Activated CD4-positive, alpha-beta T cell treated with anti-CD3 and anti-CD28 coated beads, Interleukin-2, amount 10 ng/mL, durations not matched to agents 7 days and 5 days (primary cell): ENCODE measurements around the gene PIK3R5. TPM values are rescaled to one million over a fixed set of nuclear protein-coding genes. Genes with fewer than 3 reads are reported as not detected.
A peak's percentile ranks its signal among the peaks of the same experiment; 100 is the strongest.
"Not testable (repeated sequence)": the region's sequence is repeated elsewhere in the genome, so short reads cannot be mapped to it uniquely, and the experiment has no call there.

Experiments used
- CTCF ChIA-PET: fragments of 350-600 bp; sonication (Branson Sonifier 250); formaldehyde crosslinking; loops from one replicate; lab custom pipeline; 2021; ENCODE audit warnings: antibody characterized with exemption; lab: Charles Lee
- POLR2A ChIA-PET: fragments of 350-600 bp; sonication (Branson Sonifier 250); formaldehyde crosslinking; loops from one replicate; lab custom pipeline; 2021; ENCODE audit warnings: antibody characterized with exemption; lab: Charles Lee
- DNase-seq: peaks from one replicate; pipeline ENCODE4 v3.0.0-alpha.2; 2020
- H3K27ac Mint-ChIP-seq: one replicate; pipeline ENCODE4 v1.8.0; 2021; ENCODE audit warnings: mild to moderate bottlenecking, moderate library complexity, mixed read lengths
- H3K27me3 Mint-ChIP-seq: one replicate; pipeline ENCODE4 v1.8.0; 2021; ENCODE audit warnings: mixed read lengths
- H3K36me3 Mint-ChIP-seq: one replicate; pipeline ENCODE4 v1.8.0; 2021; ENCODE audit warnings: low read depth, mixed read lengths
- H3K4me1 Mint-ChIP-seq: one replicate; pipeline ENCODE4 v1.8.0; 2021; ENCODE audit warnings: mixed read lengths
- H3K4me3 Mint-ChIP-seq: one replicate; pipeline ENCODE4 v1.8.0; 2021; ENCODE audit warnings: mild to moderate bottlenecking, moderate library complexity, mixed read lengths
- H3K9me3 Mint-ChIP-seq: one replicate; pipeline ENCODE4 v1.8.0; 2021; ENCODE audit warnings: mixed read lengths
- total RNA-seq, 2 experiments: library from RNA; stranded (reverse); gene quantifications; one replicate each; pipeline ENCODE4 v1.2.3, GENCODE V29; 2021

The PIK3R5 gene
- total RNA-seq, 2 experiments from 2014 or later = 73.4 to 77.6 TPM

- ChIA-PET POLR2A (no interaction called here), CTCF (interaction anchor here (0.6 to 1.0 kb wide), 2 partner anchors 13 to 355 kb away, joined by 3 to 4 read pairs; no protein-coding TSS in a partner anchor)
- H3K27ac Mint-ChIP-seq = no peak overlapping the region
- H3K4me1 Mint-ChIP-seq = peaks cover 54% of the 10 kb centered on the region
- no peak for DNase-seq
- H3K36me3 Mint-ChIP-seq = peaks cover 12% of the 10 kb centered on the region
- no peak overlapping the region for H3K4me3 Mint-ChIP-seq
- no peaks in the 10 kb centered on the region for H3K9me3 Mint-ChIP-seq
- no peaks in the 10 kb centered on the region for H3K27me3 Mint-ChIP-seq
These were observed 100.1 kb downstream of the PIK3R5 start for GRCh38 chr17:8865385-8865784.

- CTCF ChIA-PET = interaction anchor here (0.6 to 0.9 kb wide), 2 partner anchors 20 to 65 kb away, joined by 3 read pairs; no protein-coding TSS in a partner anchor
These were observed 103.1 kb downstream of the PIK3R5 start for GRCh38 chr17:8862213-8863056.

GRCh38 chr17:8861495-8862181 lies 103.9 kb downstream of the PIK3R5 start:
- H3K27ac Mint-ChIP-seq = peak overlapping the region; percentile 72

More at GRCh38 chr17:8862213-8863056, 103.1 kb downstream of the PIK3R5 start:
- DNase-seq = no peak
- Mint-ChIP-seq H3K4me1 (peaks cover 64% of the 10 kb centered on the region), H3K27me3 (no peaks in the 10 kb centered on the region), H3K27ac (peak overlapping the region; percentile 20), H3K36me3 (peaks cover 12% of the 10 kb centered on the region), H3K9me3 (no peaks in the 10 kb centered on the region), H3K4me3 (no peak overlapping the region)
- POLR2A ChIA-PET = interaction anchor here (0.6 kb wide), 1 partner anchor 540 kb away, joined by 3 read pairs; no protein-coding TSS in a partner anchor

GRCh38 chr17:8859804-8860430 lies 105.6 kb downstream of the PIK3R5 start:
- ChIA-PET CTCF (no interaction called here), POLR2A (no interaction called here)
- H3K27ac Mint-ChIP-seq = no peak overlapping the region
- H3K36me3 Mint-ChIP-seq = peaks cover 10% of the 10 kb centered on the region
- no peak for DNase-seq
- no peak overlapping the region for H3K4me3 Mint-ChIP-seq
- H3K27me3 Mint-ChIP-seq = no peaks in the 10 kb centered on the region
- no peaks in the 10 kb centered on the region for H3K9me3 Mint-ChIP-seq
- peaks cover 71% of the 10 kb centered on the region for H3K4me1 Mint-ChIP-seq

More at GRCh38 chr17:8861495-8862181, 103.9 kb downstream of the PIK3R5 start:
- DNase-seq = no peak
- Mint-ChIP-seq H3K27me3 (no peaks in the 10 kb centered on the region), H3K36me3 (peaks cover 10% of the 10 kb centered on the region), H3K4me3 (no peak overlapping the region), H3K4me1 (peaks cover 64% of the 10 kb centered on the region), H3K9me3 (no peaks in the 10 kb centered on the region)
- ChIA-PET POLR2A (interaction anchor here (0.6 kb wide), 1 partner anchor 539 kb away, joined by 3 read pairs; no protein-coding TSS in a partner anchor), CTCF (interaction anchor here (0.9 kb wide), 1 partner anchor 20 kb away, joined by 3 read pairs; no protein-coding TSS in a partner anchor)

- peaks cover 10% of the 10 kb centered on the region for H3K36me3 Mint-ChIP-seq
- H3K4me1 Mint-ChIP-seq = peaks cover 68% of the 10 kb centered on the region
- CTCF ChIA-PET = interaction anchor here (1.4 kb wide), 1 partner anchor 9 kb away, joined by 3 read pairs; no protein-coding TSS in a partner anchor
- peak overlapping the region; percentile 78 for H3K27ac Mint-ChIP-seq
- POLR2A ChIA-PET = no interaction called here
- no peak for DNase-seq
- H3K27me3 Mint-ChIP-seq = no peaks in the 10 kb centered on the region
- H3K9me3 Mint-ChIP-seq = no peaks in the 10 kb centered on the region
- no peak overlapping the region for H3K4me3 Mint-ChIP-seq
These were observed 106.3 kb downstream of the PIK3R5 start for GRCh38 chr17:8859027-8859803.

GRCh38 chr17:8857919-8858318 lies 107.6 kb downstream of the PIK3R5 start:
- CTCF ChIA-PET = interaction anchor here (0.6 to 1.4 kb wide), 8 partner anchors 10 to 118 kb away, joined by 3 to 4 read pairs (median 3); no protein-coding TSS in a partner anchor
- Mint-ChIP-seq H3K27ac (peak overlapping the region; percentile 87), H3K4me3 (peak overlapping the region; percentile 66), H3K9me3 (no peaks in the 10 kb centered on the region), H3K36me3 (peaks cover 8% of the 10 kb centered on the region), H3K4me1 (peaks cover 68% of the 10 kb centered on the region), H3K27me3 (no peaks in the 10 kb centered on the region)
- peak; percentile 63 for DNase-seq
- POLR2A ChIA-PET = interaction anchor here (0.7 to 1.0 kb wide), 3 partner anchors 32 to 77 kb away, joined by 3 to 6 read pairs (median 3); no protein-coding TSS in a partner anchor

- Mint-ChIP-seq H3K9me3 (no peaks in the 10 kb centered on the region), H3K4me1 (peaks cover 59% of the 10 kb centered on the region), H3K36me3 (peaks cover 2% of the 10 kb centered on the region), H3K27ac (peak overlapping the region; percentile 87), H3K27me3 (no peaks in the 10 kb centered on the region), H3K4me3 (peak overlapping the region; percentile 66)
- CTCF ChIA-PET = interaction anchor here (0.6 to 0.9 kb wide), 2 partner anchors 29 to 117 kb away, joined by 3 read pairs; no protein-coding TSS in a partner anchor
- DNase-seq = no peak
- POLR2A ChIA-PET = no interaction called here
These were observed 108.5 kb downstream of the PIK3R5 start for GRCh38 chr17:8856869-8857575.

GRCh38 chr17:8856205-8856603 lies 109.3 kb downstream of the PIK3R5 start:
- POLR2A ChIA-PET, H3K27me3 Mint-ChIP-seq, H3K9me3 Mint-ChIP-seq, CTCF ChIA-PET, H3K27ac Mint-ChIP-seq, H3K4me3 Mint-ChIP-seq, H3K36me3 Mint-ChIP-seq, DNase-seq: not testable (repeated sequence)
- peaks cover 51% of the 10 kb centered on the region for H3K4me1 Mint-ChIP-seq

GRCh38 chr17:8855477-8856204 lies 109.9 kb downstream of the PIK3R5 start:
- H3K36me3 Mint-ChIP-seq = peaks cover 7% of the 10 kb centered on the region
- H3K4me3 Mint-ChIP-seq = no peak overlapping the region
- DNase-seq = no peak
- no peak overlapping the region for H3K27ac Mint-ChIP-seq
- no peaks in the 10 kb centered on the region for H3K9me3 Mint-ChIP-seq
- H3K27me3 Mint-ChIP-seq = no peaks in the 10 kb centered on the region
- peaks cover 45% of the 10 kb centered on the region for H3K4me1 Mint-ChIP-seq
- POLR2A ChIA-PET = no interaction called here
- CTCF ChIA-PET = no interaction called here

GRCh38 chr17:8851600-8851999 lies 113.9 kb downstream of the PIK3R5 start:
- Mint-ChIP-seq H3K27ac (no peak overlapping the region), H3K4me3 (no peak overlapping the region), H3K36me3 (peaks cover 21% of the 10 kb centered on the region), H3K27me3 (no peaks in the 10 kb centered on the region), H3K4me1 (peaks cover 18% of the 10 kb centered on the region), H3K9me3 (no peaks in the 10 kb centered on the region)
- CTCF ChIA-PET = no interaction called here
- POLR2A ChIA-PET = no interaction called here
- no peak for DNase-seq
